Stimulated activated CD4-positive, alpha-beta T cell treated with anti-CD3 and anti-CD28 coated beads, TNF-alpha, amount 100 ng/mL, for 48 hours (primary cell): ENCODE measurements around the gene KRTAP4-4.
"Not testable (repeated sequence)": the region's sequence is repeated elsewhere in the genome, so short reads cannot be mapped to it uniquely, and the experiment has no call there.

Experiments used
- DNase-seq, 3 donors: peaks; one replicate each; pipeline ENCODE4 v3.0.0-alpha.2; 2020; ENCODE audit warnings: low read depth in 3 of 3

KRTAP4-4 gene

GRCh38 chr17:41148971-41149651, 11.4 kb downstream of the KRTAP4-4 start:
- not testable (repeated sequence) for DNase-seq

DNA sequence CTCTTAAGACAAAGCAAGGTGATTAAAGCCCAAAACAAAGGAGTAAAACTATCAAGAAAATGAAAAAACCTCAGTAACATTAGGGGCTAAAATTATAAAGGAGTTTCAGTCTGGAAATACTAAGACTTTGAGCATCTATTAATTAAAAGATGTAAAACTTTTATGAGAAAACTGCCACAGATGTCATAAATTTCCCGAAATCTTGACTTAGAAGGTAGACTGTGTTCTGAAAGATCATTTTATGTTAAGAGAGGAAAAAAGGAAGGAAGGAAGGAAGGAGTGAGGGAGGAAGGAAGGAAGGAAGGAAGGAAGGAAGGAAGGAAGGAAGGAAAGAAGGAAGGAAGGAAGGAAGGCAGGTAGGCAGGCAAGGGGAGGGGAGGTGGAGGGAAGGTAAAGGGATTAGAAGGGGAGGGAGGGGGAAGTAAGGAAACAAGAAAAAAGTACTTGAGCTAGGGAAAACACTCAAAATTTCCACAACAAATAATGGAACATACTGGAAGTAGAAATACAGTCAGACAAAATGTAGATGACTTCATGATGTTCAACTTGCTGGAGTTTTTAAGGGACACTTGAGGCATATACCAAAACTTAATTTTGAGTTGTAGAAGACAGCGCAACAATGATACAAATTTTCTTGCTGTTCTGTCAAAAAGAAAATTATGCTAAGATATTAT, 12.9 kb downstream of the KRTAP4-4 start:
- no peak for DNase-seq

- DNase-seq = no peak
These were observed 15.3 kb downstream of the KRTAP4-4 start for GRCh38 chr17:41145261-41145660.

DNA sequence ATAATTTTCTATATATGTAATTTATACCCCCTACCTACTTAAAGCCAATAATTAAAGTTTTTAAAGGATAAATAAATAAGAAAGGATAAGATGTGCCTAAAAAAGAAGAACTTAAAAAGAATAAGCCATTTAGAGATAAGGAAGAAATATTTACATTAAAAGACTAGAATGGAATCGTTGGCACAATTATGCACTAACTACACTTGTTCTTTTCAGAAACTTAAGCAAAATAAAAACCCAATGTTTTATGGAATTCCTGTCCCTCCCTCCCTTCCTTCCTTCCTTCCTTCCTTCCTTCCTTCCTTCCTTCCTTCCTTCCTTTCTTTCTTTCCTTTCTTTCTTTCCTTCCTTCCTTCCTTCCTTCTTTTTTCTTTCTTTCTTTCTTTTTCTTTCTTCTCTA, 15.7 kb downstream of the KRTAP4-4 start:
- DNase-seq = no peak

GRCh38 chr17:41141361-41141760, 19.2 kb downstream of the KRTAP4-4 start:
- no peak for DNase-seq

DNA sequence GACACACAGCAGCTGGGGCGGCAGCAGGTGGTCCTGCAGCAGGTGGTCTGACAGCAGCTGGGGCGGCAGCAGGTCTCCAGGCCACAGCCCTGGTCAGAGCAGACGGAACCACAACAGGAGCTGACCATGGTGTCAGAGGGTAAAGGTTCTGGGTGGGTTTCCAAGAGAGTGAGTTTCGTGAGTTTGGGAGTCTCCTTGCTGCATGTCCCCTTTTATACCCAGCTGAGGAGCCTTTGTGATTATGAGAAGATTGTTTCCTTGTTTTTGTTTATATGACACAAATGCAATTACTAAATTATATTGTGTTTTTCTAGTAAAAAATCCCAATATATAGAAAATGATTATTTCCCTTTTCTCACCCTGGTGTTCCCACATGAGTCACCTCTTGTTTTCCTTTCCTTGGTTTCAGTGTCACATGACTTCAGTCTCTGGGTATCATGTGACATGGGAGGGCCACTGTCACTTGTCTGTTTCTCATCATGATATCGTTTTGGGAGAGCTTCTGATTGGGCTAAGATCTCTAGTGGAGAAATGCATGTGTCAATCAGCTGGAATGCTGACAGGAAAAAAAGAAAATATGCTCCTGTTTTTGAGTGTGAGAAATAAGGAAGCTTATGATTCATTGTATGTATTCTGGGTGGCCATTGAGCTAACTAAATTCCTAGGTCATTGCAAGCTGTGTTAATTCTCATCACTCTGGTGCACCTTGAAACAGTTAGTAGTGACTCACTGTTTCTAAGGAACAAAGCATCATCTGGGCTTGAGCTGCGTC, 20.0 kb downstream of the KRTAP4-4 start, which contains the start of gene KRTAP4-6:
Gene KRTAP4-6, minus strand, starts transcription at position 185 of the 772 bp plus-strand sequence. Its CDS starts 57 bp downstream, at position 128.
- DNase-seq = no peak

GRCh38 chr17:41139865-41140264, 20.7 kb downstream of the KRTAP4-4 start:
- DNase-seq = not testable (repeated sequence)

DNA sequence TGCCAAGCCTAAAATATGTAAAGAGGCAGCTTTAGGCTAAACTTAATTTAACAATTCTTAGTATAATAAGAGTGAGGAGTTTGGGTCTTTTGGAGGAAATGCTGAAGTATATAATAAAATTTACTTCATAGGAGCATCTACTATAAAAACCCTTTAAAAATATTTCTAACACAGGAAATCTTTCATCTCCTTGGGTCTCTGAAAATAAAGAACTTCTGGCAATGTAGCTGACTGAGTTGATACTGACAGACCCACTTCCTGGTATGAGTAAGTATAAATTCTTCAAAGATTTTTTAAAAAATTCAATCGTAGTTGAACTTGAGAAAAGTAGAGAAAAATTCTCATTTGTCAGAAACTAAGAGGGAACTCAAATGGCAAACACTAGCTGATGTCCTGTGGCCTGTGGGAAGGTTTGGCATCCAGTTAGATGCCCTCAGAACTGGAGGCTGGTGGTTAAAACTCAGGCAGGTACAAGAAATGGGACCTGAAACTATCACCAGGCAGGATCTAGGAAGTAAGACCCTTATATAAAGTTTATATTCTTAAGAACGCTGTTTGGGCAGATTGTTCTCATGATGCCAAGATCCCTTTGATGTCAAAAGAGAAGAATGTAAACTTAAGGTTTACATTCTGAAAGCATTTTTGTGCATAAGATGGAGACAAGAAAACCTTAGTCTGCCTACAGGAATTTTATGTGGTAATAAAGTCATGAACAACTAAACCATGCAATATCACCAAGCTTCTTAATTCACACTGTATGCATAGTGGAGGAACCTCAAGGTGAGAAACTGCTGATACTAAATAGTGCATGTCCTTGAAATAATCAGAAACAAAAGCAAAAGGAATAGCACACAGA, 26.4 kb downstream of the KRTAP4-4 start:
- DNase-seq = no peak

- DNase-seq = no peak
These were observed 28.6 kb downstream of the KRTAP4-4 start for GRCh38 chr17:41131979-41132378.

GRCh38 chr17:41127371-41127770, 33.2 kb downstream of the KRTAP4-4 start:
- no peak for DNase-seq

- DNase-seq = no peak
These were observed 34.1 kb downstream of the KRTAP4-4 start for GRCh38 chr17:41126412-41126811.

DNA sequence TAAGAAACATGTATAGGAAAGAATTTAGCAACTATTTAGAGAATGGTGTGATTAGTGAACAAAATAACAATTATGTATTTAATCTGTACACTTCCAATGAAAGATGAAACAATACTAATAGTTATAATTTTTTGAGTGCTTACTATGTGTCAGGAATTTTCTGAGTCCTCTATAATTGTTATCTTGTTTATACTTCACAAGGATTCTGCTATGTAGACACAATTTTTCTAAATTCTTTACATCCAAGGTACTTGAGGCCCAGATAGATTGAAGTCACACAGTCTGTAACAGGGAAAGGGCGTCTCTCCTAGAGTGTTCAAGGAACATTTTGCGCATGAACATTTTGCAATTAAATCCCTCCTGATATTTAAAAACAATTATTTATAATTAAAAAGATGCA, 35.5 kb downstream of the KRTAP4-4 start:
- DNase-seq = no peak

GRCh38 chr17:41123991-41124371, 36.6 kb downstream of the KRTAP4-4 start, which contains the start of gene KRTAP4-12:
KRTAP4-12 (minus strand) TSS chr17:41124182; CDS start chr17:41124122, 60 bp downstream.
- not testable (repeated sequence) for DNase-seq

GRCh38 chr17:41123292-41123990, 37.1 kb downstream of the KRTAP4-4 start:
- DNase-seq = not testable (repeated sequence)

DNA sequence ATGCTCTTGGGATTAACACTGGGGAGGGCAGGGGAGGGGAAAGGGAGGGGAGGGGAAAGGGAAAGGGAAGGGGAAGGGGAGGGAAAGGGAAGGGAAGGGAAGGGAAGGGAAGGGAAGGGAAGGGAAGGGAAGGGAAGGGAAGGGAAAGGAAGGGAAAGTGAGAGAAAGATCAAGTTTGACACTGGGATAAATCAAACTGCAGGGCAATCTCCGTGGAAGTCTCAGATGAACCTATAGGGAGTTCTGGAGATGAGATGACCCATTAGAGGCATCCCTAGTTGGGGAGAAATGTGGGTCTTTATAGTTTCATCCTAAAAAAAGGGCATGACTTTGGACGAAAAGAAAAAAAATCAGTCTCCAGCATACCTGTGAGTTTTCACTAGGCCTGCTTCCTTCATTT, 38.8 kb downstream of the KRTAP4-4 start:
- no peak for DNase-seq

DNA sequence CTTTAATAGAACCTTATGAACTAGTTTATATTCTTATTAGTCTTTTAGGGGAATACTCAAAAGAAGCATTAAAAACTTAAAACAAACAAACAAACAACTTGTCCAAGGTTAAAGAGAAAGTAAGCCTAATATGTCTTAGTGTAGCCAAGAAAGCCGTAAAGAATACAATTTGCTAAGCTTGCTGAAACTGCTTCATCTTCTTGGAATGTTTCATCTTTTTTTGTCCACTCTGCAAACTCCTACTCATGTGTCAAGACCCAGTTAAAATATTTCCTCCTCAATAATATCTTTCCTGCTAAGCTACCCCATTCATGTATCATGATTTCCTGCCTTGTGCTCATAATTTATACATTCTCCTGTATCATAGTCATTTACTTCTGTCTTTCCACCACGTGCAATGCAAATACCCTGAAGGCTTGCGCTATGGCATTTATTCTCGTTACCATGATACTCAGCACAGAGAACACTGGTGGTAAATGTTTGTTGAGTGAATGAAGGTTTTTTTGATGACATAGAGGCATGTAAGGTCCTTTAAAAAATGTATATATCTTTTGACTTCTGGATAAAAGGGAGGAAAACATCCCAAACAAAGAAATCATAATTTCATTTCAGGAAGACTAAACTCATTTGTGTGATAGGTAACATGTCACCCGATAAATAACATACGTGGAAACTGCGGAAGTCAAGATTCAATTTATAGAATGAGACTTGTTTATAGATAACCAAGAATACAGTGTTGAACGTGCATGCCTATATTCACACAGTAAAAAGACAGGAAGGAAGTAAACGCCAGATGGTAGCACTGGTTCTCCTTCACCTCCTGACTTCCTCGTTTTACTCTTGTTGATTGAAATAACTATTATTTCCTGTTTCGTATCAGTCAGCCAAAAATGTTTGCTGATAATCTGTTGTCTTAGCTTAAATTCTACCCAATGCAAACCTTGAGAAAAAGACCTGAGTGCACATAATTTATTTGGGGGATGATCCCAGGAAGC, 40.6 kb downstream of the KRTAP4-4 start:
- DNase-seq = not testable (repeated sequence)

DNA sequence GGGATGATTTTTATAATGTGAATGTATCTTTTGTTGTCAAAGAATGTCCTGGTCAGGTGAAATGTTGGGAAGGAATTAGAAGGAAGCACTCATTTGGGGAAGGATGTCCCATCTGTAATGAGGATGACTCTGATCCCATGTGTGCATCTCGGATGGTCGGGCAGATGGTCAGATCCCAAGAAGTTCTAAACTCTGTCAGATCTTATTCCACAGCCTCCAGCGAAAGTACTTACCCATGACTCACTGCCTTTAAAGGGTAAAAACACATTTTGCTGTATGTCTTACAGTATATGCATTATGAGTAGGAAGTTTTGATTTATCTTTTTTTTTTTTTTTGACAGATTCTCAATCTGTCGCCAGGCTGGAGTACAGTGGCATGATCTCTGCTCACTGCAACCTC, 41.8 kb downstream of the KRTAP4-4 start:
- no peak for DNase-seq

GRCh38 chr17:41117846-41118386, 42.6 kb downstream of the KRTAP4-4 start, which contains the start of gene KRTAP4-11:
KRTAP4-11 (minus strand) TSS chr17:41118373; CDS start chr17:41118315, 58 bp downstream.
- not testable (repeated sequence) for DNase-seq

- DNase-seq = no peak
These were observed 44.3 kb downstream of the KRTAP4-4 start for GRCh38 chr17:41116297-41116696.
